AG09319 (cell line): ENCODE data around the gene ANTKMT.

Source experiments
- DNase-seq: peaks from one replicate; pipeline ENCODE4 v3.0.0-alpha.2; 2010; ENCODE audit warnings: low read depth; ENCODE audit errors: extremely low read depth
- TF ChIP-seq, protein P1 (sequence below): IDR thresholded peaks from 2 replicates; pipeline ENCODE4 v1.5.1; 2011; ENCODE audit warnings: low read depth, mild to moderate bottlenecking, inconsistent platforms, low read length, moderate library complexity

The ANTKMT gene

DNA sequence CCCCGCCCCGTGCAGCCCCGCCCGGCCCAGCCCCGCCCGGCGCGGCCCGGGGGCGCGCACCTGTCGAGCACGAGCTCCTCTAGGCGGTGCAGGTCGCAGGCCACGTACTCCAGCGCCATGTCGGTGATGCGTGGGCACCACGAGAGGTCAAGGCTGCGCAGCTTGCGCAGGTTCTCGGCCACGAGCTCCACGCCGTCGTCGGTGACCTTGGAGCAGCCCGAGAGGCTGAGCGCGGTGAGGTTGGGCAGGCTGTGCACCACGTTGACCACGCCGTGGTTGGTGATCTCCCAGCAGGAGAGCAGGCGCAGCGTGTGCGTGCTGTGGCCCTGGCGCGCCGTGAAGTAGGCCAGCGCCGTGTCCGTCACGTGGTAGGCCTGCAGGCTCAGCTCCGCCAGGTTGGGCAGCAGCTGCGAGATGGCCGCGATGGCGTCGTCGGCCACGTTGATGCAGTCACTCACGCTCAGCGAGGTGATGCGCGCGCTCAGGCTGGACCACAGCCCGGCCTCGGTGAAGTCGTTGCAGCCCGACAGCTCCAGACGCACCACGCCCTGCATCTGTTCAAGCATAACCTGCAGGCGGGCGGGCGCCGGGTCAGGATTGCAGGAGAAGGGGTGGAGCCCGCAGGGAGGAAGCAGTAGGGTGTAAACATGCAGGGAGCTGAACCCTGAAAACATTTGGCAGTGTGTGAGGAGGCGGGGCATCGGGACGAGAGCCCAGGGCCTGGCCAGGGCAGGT is 25.4 kb upstream of the ANTKMT start:
- DNase-seq, result no peak
- TF ChIP-seq, protein P1, sequence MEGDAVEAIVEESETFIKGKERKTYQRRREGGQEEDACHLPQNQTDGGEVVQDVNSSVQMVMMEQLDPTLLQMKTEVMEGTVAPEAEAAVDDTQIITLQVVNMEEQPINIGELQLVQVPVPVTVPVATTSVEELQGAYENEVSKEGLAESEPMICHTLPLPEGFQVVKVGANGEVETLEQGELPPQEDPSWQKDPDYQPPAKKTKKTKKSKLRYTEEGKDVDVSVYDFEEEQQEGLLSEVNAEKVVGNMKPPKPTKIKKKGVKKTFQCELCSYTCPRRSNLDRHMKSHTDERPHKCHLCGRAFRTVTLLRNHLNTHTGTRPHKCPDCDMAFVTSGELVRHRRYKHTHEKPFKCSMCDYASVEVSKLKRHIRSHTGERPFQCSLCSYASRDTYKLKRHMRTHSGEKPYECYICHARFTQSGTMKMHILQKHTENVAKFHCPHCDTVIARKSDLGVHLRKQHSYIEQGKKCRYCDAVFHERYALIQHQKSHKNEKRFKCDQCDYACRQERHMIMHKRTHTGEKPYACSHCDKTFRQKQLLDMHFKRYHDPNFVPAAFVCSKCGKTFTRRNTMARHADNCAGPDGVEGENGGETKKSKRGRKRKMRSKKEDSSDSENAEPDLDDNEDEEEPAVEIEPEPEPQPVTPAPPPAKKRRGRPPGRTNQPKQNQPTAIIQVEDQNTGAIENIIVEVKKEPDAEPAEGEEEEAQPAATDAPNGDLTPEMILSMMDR, result no peak

DNA sequence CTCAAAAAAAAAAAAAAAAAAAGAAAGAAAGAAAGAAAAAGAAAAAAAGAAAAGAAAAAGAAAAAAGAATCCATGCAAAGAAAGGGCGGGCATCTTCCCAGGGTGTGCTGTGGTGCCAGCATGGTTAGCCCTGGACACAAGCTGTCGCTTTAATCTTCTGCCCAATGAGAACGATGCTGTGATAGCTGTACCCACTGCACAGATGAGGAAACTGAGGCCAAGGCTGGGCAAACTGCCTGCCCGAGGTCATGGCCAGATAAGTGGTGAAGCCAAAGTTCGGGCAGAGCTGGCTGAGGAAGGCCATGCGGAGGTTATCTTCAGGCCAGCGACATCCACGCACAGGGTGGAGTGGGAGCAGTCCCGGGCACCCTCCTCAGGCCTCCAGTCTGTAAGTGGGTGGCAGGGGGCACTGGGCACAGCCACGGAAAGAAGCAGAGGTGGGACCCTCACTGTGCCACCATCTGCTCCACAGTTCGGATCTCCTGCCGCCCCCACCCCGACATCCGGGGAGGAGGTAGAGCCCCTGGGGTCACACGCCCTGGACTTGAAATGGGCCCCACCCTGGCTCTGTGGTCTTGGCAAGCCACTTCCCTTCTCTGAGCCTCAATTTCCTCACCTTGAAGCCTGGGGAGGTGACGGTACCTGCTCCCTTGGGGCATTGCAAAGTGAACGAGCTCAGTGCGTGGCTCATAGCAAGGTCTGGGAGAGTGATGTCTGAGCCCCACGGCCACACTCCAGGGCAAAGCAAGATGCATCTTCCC is 21.9 kb upstream of the ANTKMT start:
- DNase-seq, result no peak
- TF ChIP-seq, protein P1, result no peak

DNA sequence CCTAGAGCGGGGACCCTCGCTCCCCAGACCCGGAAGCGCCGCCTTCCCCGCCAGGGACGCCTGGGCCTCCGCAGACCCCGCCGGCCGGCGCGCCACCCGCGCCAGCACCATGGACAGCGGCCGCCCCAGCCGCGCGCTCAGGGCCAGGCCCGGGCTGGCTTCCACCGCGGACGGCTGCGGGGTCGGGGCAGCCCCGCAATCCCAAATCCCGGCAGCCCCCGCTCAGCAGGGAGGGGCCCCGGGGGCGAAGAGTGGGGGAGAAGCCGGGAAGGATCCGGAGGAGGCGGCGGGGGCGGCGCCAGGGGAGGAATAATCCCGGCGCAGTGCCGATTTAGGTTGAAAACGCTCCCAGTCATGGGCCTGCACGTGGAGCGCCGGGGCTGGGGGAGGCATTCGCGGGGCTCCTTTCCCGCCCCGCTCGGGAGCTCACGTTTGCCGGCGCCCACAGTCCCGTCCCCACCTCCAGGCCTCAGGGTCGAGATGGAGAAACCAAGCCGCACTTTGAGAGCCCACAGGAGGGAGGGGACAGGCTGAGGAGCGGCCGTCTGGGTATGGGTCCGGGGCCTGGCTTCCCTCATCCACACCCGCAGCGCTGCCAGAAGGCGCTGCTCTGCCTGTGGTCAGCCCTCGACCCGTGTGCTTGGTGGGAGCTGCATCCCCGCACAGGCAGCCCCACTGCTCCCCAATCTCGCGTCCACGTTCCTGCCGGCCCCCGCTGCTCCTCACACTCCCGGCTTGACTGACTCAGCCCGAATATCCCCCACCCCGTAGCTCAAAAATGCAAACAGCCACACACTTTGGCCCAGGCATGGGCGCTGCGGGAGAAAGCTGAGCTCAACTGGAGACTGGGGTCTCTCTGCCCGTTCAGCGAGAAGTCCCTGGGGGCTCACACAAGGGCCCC is 20.0 kb upstream of the ANTKMT start:
- TF ChIP-seq, protein P1, result no peak
- no peak for DNase-seq

DNA sequence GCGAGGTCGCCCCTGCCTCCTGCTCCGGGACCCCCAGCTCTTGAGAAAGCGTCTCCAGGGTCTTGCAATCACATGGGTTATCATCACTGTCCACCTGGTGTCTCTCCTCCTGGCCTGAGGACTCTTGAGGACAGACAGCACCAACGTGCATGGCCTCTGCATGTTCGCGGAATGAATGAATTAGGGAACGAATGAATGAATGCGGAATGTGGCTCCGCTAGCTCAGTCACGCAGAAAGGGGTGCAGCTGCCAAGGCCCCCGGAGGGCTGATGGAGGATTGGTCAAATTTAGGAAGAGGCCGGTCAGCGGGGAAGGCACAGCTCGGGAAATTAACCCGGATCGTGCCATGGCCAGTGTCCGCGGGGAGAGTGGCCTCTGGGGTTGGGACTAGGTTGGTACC is 18.6 kb upstream of the ANTKMT start:
- DNase-seq, result no peak
- TF ChIP-seq, protein P1, result no peak

DNA sequence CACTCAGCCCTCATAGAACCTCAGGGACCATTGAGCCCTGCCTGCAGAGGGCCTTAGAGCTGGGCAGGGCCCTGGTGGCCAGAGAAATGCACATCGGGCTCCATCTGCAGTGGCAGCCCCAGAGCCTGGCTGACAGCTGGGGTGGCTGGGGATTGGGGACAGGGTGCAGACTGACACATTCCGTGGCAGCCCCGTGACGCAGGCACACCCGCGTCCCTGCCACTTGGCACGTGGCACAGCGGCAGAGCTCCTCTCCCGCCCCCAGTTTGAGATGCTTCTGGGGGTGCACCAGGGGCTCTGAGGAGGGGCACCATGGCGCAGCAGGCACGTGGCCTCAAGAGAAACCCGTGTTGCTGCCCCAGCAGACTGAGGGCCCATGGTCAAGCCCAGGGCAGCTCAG is 17.5 kb upstream of the ANTKMT start:
- TF ChIP-seq, protein P1, result no peak
- DNase-seq, result no peak

DNA sequence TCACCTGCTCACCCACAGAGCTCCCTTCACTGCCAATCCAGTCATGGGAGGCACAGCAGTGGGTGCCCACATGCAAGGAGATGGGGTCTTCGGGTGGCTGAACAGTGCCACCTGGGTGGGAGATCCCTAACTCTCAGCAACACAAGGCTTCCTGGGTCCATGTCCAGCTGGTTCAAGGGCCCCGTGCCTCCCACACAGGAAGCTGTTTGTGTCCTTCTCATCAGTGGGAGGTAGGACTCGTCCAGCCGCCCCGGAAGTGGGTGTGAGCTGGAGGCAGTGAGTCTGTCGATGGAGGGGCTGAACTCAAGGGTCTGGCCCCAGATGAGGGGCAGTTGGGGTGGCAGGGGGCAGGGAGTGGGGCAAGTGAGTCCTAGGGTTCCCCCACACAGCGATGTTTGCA is 16.9 kb upstream of the ANTKMT start:
- TF ChIP-seq, protein P1, result no peak
- no peak for DNase-seq
